GM19193 (cell line): ENCODE results near the gene SLAIN2.

ENCODE experiments used
- POLR2A ChIP-seq: IDR thresholded peaks from 4 replicates; pipeline ENCODE4 v1.6.1; 2011; ENCODE audit not compliant: insufficient read depth, insufficient read length; ENCODE audit errors: extremely low read depth

SLAIN2 gene

DNA sequence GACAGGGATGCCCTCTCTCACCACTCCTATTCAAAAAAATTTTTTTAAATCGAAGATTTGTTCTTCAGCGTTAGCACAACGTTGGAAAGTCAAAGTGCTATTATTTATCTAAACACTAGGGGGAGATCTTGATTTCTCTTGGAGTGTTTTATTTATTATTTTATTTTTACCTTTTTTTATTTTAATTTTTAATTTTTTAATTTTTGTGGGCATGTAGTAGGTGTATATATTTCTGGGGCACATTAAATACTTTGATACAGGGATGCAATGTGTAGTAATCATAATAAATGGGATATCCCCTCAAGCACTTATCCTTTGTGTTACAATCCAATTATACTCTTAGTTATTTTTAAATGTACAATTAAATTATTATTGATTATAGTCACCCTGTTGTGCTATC is 104.4 kb downstream of the SLAIN2 start:
- TF ChIP-seq POLR2A = no peak

DNA sequence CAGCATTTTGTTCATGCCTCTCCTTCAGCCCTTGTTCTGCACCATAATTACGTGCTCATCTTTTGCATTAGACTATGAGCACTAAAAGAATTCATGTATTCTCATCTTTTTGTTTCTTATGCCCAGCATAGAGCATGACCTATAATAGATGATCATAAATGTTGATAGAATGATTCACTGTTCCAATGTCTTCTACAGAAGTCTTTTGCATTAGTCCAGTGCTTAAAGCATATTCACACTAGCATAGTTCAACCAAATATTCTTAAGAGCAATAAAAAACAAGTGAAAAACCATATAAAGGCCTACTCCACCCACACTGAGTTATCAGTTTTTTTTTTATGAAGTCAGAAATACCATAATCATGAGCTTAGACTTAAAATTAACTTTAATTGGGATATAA is 105.3 kb downstream of the SLAIN2 start:
- TF ChIP-seq POLR2A = no peak

DNA sequence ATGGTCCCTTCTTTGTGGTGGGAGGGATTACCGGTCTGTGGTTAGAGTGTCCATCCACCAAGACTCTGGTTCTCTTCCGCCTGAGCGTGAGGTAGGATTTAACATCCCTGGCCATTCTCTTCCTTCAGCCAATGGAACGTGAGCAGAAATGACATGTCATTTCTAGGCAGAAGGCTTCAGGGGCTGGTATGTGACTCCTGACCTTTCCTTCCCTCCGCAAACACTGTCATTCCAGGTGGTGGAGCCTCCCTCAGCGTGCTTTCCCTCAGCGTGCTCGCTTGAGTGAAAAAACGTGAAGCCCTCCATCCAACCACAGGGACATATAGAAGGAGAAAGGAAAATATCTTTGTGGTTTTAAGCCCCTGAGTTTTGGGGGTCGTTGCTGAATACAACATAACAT is 107.8 kb downstream of the SLAIN2 start:
- no peak for TF ChIP-seq POLR2A

DNA sequence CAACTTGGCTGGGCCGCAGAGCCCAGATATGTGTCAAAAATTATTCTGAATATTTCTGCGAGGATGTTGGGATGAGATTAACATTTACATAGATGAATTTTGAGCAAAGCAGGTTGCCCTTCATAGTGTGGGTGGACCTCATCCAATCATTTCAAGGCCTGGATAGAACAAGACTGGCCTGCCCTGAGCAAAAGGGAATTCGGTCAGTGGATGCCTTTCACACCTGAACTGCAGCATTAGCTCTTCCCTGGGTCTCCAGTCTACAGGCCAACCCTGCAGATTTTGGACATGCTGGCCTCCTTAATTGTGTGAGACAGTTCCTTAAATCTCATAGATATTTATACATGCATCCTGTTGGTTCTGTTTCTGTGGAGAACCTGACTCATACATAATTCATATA is 109.4 kb downstream of the SLAIN2 start:
- no peak for TF ChIP-seq POLR2A

DNA sequence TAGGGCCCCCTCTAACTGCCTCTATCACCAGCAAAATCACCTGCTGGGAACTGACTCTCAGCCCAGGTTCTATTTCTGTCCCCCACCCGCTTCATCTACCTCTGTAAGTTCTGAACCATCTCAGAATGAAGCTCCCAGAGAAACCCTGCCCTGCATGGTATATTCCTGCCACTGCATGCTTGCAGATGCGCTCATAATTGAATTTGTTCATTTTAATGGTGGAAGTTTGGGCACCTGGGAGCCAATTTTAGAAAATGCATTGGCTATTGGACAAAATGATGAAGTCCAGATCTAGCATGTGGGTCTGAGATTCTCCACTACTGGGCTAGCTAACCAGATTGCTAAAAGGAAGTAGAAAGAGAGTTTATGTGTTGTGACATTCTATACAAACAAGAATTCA is 113.3 kb downstream of the SLAIN2 start:
- no peak for TF ChIP-seq POLR2A

DNA sequence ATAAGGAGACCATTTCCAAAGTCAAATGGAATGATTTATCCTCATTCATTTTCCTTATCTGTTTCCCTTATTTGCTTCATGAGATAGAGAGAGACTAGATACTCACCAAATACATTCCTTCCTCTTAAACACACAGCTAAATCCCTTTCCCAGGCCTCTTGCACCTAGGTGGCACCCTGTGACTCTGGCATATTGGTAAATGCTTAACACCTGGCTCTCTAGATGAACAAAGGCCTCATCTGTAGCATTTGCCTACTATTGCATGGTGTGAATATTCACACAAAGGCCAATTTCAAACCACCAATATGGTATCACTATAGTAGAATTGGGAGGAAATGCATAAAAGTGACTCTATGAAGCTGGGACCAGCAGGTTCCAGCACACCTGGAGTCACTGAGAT is 119.7 kb downstream of the SLAIN2 start:
- no peak for TF ChIP-seq POLR2A

DNA sequence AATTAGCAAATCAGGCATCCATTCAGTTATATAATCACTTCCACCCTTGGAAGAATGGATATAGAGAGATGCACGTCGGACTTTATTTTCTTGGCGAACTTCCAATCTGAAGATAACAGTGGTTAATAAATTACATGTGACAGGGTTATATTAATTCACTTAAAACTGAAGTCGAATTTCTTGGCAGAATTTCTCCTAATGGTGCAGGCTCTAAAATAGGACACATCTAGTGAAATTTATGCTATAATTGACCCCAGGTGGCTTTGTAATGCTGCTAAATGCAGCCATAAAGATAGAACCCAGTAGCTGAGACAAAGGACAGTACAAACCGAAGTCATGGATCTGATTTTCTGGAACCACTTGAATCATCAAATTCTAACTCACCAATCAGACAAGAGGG is 121.0 kb downstream of the SLAIN2 start:
- TF ChIP-seq POLR2A = no peak

DNA sequence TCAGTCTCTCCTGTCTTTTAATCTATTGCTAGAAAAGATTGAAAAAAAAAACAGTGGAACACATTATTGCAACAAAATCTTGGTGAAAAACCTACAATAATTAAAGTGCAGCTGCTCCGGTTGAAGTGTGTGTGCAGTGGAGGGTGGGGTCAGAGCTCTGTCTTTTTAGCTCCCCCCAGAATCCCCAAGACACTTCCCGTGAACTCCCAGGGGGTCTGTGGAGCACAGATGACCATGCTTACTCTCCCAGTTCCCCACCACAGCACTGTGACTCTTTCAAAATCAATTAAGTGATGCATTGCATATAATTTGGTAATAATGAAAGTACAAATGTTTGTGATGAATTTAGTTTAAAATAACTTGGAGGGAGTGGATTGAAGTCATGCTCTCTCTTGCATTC is 126.1 kb downstream of the SLAIN2 start:
- TF ChIP-seq POLR2A = no peak

DNA sequence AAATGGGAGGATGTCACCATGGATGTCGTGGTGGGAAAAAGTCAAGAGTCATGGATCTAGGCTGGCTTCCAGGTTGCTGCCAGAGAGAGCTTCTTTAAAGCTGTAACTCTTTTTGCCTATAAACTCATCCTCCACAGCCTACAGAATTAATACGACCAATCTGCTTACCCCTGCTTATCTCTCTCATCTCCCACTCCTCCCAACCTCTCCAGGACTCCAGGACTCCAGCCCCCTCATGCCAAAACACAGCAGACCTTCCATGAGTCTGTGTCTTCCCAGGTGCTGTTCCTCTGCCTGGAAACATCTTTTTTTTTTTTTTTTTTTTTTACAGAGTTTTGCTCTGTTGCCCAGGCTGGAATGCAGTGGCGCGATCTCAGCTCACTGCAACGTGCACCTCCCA is 126.6 kb downstream of the SLAIN2 start:
- TF ChIP-seq POLR2A = no peak

DNA sequence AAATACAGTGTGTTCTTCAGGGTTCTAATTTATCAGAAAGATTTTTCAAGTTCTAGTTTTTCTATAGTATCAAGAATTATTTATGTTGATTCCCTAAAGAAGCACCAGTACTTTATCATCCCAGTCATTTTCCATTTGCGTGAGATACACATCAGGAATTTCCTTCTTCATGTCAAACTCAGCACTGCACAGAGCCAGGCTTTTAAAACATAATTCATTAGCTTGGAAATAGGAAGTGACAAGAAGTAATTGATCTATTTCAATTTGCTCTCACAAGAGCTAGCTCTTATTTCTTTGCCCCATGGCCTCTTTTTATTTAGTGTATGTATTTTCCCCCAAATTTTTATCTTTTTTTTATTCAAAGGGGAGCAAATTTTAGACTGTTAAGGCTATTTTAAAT is 128.8 kb downstream of the SLAIN2 start:
- TF ChIP-seq POLR2A = no peak

DNA sequence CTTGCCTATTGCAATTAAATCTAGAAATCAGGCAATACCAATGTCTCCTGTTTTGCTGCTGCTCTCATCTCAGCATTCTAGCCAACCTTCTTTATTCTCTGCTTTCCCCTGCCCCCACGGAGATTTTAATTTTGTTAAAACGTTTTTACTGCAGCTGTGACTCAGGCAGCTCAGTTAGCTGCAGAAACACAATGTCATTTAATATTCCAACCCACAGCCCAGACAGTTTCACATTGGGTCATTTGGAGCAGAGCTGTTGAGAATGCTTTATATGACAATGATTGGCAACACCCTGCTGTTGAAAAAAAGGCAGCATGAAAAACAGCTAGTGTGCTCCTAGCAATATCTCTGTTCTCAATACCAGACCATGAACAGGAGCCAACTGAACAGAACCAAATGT is 129.2 kb downstream of the SLAIN2 start:
- no peak for TF ChIP-seq POLR2A

DNA sequence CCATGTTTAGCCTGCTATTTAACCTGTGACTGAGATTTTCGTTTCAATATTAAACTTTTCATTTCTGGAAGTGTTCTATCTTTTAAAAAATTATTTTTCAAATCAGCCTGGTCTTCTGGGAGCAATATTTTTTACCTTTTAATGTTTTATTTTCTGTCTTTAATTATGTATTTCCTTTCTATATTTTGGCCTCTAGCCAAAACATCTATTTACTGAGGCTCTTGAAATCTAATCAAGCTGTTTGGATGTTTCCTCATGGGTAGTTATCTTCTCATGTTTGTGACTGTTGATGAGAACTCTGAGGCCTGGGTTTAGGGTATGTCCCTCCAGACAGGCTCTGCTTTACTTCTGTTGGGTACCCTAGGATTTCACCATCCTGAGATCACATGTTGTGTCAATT is 131.5 kb downstream of the SLAIN2 start:
- no peak for TF ChIP-seq POLR2A

DNA sequence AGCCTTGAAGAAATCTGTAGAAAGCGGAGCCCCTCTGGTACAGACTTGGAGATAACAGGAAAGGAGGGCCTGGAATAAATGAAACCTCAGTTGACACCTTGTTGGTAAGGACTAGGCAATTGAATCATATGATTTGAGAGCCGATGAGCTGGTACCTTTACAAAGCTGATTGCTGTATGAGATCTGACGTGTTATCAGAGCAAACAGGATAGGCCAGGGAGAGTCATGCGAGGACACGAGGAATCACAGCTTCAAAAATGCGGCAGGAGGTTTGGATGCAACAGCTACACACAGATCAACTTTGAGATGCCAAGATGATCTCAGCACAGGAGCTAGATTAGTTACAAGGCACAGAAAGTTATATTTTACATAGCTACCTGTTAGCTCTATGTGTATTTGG is 134.4 kb downstream of the SLAIN2 start:
- TF ChIP-seq POLR2A = no peak
